Liver (tissue), 9 donors: ENCODE measurements around the gene ZNF142. TPM values are rescaled to one million over a fixed set of nuclear protein-coding genes. Genes with fewer than 3 reads are reported as not detected.

Source experiments
- DNase-seq: peaks from one replicate; pipeline ENCODE4 v3.0.0-alpha.2; 2017; ENCODE audit warnings: low spot score
- H3K27ac ChIP-seq, 2 donors: one replicate each; pipeline ENCODE4 v1.7.0; 2013; ENCODE audit warnings: inconsistent platforms in 2 of 2, low read length in 2 of 2, control low read depth in 1 of 2, low read depth in 1 of 2, mild to moderate bottlenecking in 1 of 2
- H3K27me3 ChIP-seq, 4 donors: one replicate each; pipeline versions ENCODE4 v1.6.1 to v1.7.0; 2013; ENCODE audit warnings: low read length in 3 of 4, inconsistent platforms in 1 of 4, mild to moderate bottlenecking in 1 of 4, moderate library complexity in 1 of 4; ENCODE audit not compliant: control insufficient read depth in 4 of 4, insufficient read depth in 4 of 4
- H3K36me3 ChIP-seq, 4 donors: one replicate each; pipeline versions ENCODE4 v1.6.1 to v1.7.0; 2013; ENCODE audit warnings: low read length in 3 of 4, mild to moderate bottlenecking in 3 of 4, low read depth in 1 of 4, moderate library complexity in 1 of 4; ENCODE audit not compliant: control insufficient read depth in 4 of 4, insufficient read depth in 3 of 4
- H3K4me1 ChIP-seq, 4 donors: one replicate each; pipeline versions ENCODE4 v1.6.1 to v1.7.0; 2013; ENCODE audit warnings: low read length in 3 of 4, mild to moderate bottlenecking in 3 of 4, moderate library complexity in 1 of 4; ENCODE audit not compliant: control insufficient read depth in 4 of 4, insufficient read depth in 4 of 4
- H3K4me3 ChIP-seq, 3 donors: one replicate each; pipeline versions ENCODE4 v1.6.1 to v1.7.0; 2013; ENCODE audit warnings: low read length in 3 of 3, control low read depth in 1 of 3, low read depth in 1 of 3, mild to moderate bottlenecking in 1 of 3
- H3K9ac ChIP-seq, 2 donors: one replicate each; pipeline ENCODE4 v1.7.0; 2013; ENCODE audit warnings: low read length in 2 of 2, mild to moderate bottlenecking in 2 of 2, moderate library complexity in 2 of 2, control low read depth in 1 of 2, low read depth in 1 of 2
- H3K9me3 ChIP-seq, 4 donors: one replicate each; pipeline versions ENCODE4 v1.6.1 to v1.7.0; 2013; ENCODE audit warnings: low read length in 3 of 4; ENCODE audit not compliant: control insufficient read depth in 4 of 4
- EGR1 ChIP-seq, 2 donors: IDR thresholded peaks; 2 replicates each; pipeline ENCODE4 v1.6.1; 2016 to 2018; ENCODE audit warnings: antibody characterized with exemption in 2 of 2, low read depth in 2 of 2
- FOXA1 ChIP-seq: IDR thresholded peaks from 2 replicates; pipeline ENCODE4 v1.6.1; 2016; ENCODE audit warnings: antibody characterized with exemption
- FOXA2 ChIP-seq: IDR thresholded peaks from 2 replicates; pipeline ENCODE4 v1.6.1; 2016; ENCODE audit warnings: antibody characterized with exemption
- HNF4A ChIP-seq, 2 donors: conservative IDR thresholded peaks; 2 replicates each; pipeline ENCODE4 v1.6.1; 2016; ENCODE audit warnings: antibody characterized with exemption in 2 of 2, mild to moderate bottlenecking in 2 of 2
- HNF4G ChIP-seq: IDR thresholded peaks from 2 replicates; pipeline ENCODE4 v1.6.1; 2016; ENCODE audit warnings: antibody characterized with exemption
- JUND ChIP-seq, 2 donors: IDR thresholded peaks; 2 replicates each; pipeline ENCODE4 v1.6.1; 2016; ENCODE audit warnings: antibody characterized with exemption in 2 of 2
- NR2F2 ChIP-seq: IDR thresholded peaks from 2 replicates; pipeline ENCODE4 v1.6.1; 2016; ENCODE audit warnings: antibody characterized with exemption
- RAD21 ChIP-seq, 2 donors: IDR thresholded peaks; 2 replicates each; pipeline ENCODE4 v1.6.1; 2016; ENCODE audit warnings: antibody characterized with exemption in 2 of 2, mild to moderate bottlenecking in 2 of 2
- RXRA ChIP-seq, 2 donors: IDR thresholded peaks; 2 replicates each; pipeline ENCODE4 v1.6.1; 2017 to 2018; ENCODE audit warnings: antibody characterized with exemption in 2 of 2, mild to moderate bottlenecking in 1 of 2
- SP1 ChIP-seq: IDR thresholded peaks from 2 replicates; pipeline ENCODE4 v1.6.1; 2018; ENCODE audit warnings: antibody characterized with exemption, mild to moderate bottlenecking
- YY1 ChIP-seq: IDR thresholded peaks from 2 replicates; pipeline ENCODE4 v1.6.1; 2016; ENCODE audit warnings: antibody characterized with exemption, mild to moderate bottlenecking
- WGBS: extraction: QIAGEN DNeasy Blood & Tissue Kit; methylation state at CpG from one replicate; pipeline ENCODE4 v1.1.7; 2013; 5-methylcytosine and 5-hydroxymethylcytosine counted together
- polyA plus RNA-seq, 2 donors: library from polyadenylated mRNA; stranded (reverse) in 1 of 2; unstranded in 1 of 2; fragments of 200-250 nt in 1 of 2; fragments of >200 nt in 1 of 2; fragmentation: Nextera tagmentation in 1 of 2; extraction: Ambion mirVana in 1 of 2; gene quantifications; one replicate each; pipeline versions ENCODE4 v1.2.1 to v1.2.3, GENCODE V29; 2013 to 2015
- total RNA-seq, 2 donors: library from RNA; depleted of rRNA; stranded (reverse); fragments of >200 nt; gene quantifications; one replicate each; pipeline ENCODE4 v1.2.3, GENCODE V29; 2014
- TF ChIP-seq, protein P1 (sequence below): IDR thresholded peaks from 2 replicates; pipeline ENCODE4 v1.6.1; 2016; ENCODE audit warnings: antibody characterized with exemption
- TF ChIP-seq, protein P2 (sequence below): IDR thresholded peaks from 2 replicates; pipeline ENCODE4 v1.6.1; 2016; ENCODE audit warnings: antibody characterized with exemption
- TF ChIP-seq, protein P3 (sequence below): fragments of 150-350 bp; IDR thresholded peaks from 2 replicates; pipeline ENCODE4 v1.5.1; 2017; ENCODE audit warnings: improper control_type of control experiment, low read depth, low read length; ENCODE audit not compliant: missing input control
- TF ChIP-seq, protein P4 (sequence below): IDR thresholded peaks from 2 replicates; pipeline ENCODE4 v1.6.1; 2016; ENCODE audit warnings: antibody characterized with exemption
- TF ChIP-seq, protein P5 (sequence below): IDR thresholded peaks from 2 replicates; pipeline ENCODE4 v1.6.1; 2016; ENCODE audit warnings: antibody characterized with exemption, mild to moderate bottlenecking
- donor health status: healthy.
- donor health status: healthy.
- donor health status: healthy.
- donor health status: healthy.
- donor health status: healthy.

ZNF142 gene
- total and polyA plus RNA-seq, 4 donors, result 2.2 to 7.4 (median 4.8) TPM

DNA sequence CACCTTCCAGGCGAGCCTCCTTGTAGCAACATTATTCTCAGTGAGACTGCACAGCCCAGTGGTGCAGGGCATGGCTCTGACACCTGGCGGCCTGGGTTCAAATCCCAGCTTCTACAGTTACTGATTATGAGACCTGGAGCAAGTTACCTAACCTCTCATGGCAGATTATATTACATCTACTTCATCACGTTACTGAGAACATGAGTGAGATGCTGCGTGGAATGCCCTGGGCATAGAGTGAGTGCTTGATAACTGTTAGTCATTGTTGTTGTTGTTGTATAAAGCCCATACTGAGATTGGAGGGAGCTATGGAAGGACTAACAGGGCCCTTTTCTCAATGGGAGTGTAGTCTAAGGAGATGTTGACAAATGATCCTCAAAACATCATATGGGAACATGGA, 33.1 kb downstream of the ZNF142 start:
- Histone ChIP-seq H3K9ac (no peak overlapping the region), H3K27ac (no peak overlapping the region), H3K4me3 (no peak overlapping the region), H3K4me1 (no peaks in the 10 kb centered on the region), H3K36me3 (no peaks in the 10 kb centered on the region), H3K9me3 (no peaks in the 10 kb centered on the region), H3K27me3 (no peaks in the 10 kb centered on the region)
- TF ChIP-seq EGR1 (IDR thresholded peaks at IDR 0.05; ENCODE audit: low read depth in 2 of 2), result no peak
- TF ChIP-seq FOXA2, result no peak
- TF ChIP-seq, protein P1, sequence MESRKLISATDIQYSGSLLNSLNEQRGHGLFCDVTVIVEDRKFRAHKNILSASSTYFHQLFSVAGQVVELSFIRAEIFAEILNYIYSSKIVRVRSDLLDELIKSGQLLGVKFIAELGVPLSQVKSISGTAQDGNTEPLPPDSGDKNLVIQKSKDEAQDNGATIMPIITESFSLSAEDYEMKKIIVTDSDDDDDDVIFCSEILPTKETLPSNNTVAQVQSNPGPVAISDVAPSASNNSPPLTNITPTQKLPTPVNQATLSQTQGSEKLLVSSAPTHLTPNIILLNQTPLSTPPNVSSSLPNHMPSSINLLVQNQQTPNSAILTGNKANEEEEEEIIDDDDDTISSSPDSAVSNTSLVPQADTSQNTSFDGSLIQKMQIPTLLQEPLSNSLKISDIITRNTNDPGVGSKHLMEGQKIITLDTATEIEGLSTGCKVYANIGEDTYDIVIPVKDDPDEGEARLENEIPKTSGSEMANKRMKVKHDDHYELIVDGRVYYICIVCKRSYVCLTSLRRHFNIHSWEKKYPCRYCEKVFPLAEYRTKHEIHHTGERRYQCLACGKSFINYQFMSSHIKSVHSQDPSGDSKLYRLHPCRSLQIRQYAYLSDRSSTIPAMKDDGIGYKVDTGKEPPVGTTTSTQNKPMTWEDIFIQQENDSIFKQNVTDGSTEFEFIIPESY, result no peak
- TF ChIP-seq YY1, result no peak
- TF ChIP-seq HNF4A (conservative IDR thresholded peaks at IDR 0.05), result no peak
- TF ChIP-seq JUND (IDR thresholded peaks at IDR 0.05), result no peak
- TF ChIP-seq RXRA (IDR thresholded peaks at IDR 0.05), result no peak
- TF ChIP-seq, protein P2, sequence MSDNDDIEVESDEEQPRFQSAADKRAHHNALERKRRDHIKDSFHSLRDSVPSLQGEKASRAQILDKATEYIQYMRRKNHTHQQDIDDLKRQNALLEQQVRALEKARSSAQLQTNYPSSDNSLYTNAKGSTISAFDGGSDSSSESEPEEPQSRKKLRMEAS, result no peak
- no peak for TF ChIP-seq HNF4G
- no peak for TF ChIP-seq RAD21 (IDR thresholded peaks at IDR 0.05)
- no peak for TF ChIP-seq NR2F2
- TF ChIP-seq, protein P3, sequence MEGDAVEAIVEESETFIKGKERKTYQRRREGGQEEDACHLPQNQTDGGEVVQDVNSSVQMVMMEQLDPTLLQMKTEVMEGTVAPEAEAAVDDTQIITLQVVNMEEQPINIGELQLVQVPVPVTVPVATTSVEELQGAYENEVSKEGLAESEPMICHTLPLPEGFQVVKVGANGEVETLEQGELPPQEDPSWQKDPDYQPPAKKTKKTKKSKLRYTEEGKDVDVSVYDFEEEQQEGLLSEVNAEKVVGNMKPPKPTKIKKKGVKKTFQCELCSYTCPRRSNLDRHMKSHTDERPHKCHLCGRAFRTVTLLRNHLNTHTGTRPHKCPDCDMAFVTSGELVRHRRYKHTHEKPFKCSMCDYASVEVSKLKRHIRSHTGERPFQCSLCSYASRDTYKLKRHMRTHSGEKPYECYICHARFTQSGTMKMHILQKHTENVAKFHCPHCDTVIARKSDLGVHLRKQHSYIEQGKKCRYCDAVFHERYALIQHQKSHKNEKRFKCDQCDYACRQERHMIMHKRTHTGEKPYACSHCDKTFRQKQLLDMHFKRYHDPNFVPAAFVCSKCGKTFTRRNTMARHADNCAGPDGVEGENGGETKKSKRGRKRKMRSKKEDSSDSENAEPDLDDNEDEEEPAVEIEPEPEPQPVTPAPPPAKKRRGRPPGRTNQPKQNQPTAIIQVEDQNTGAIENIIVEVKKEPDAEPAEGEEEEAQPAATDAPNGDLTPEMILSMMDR, result no peak
- TF ChIP-seq, protein P4, sequence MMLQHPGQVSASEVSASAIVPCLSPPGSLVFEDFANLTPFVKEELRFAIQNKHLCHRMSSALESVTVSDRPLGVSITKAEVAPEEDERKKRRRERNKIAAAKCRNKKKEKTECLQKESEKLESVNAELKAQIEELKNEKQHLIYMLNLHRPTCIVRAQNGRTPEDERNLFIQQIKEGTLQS, result no peak
- TF ChIP-seq FOXA1, result no peak
- WGBS, result 91% methylated on average over 4 of the region's 4 CpGs
- DNase-seq, result no peak

DNA sequence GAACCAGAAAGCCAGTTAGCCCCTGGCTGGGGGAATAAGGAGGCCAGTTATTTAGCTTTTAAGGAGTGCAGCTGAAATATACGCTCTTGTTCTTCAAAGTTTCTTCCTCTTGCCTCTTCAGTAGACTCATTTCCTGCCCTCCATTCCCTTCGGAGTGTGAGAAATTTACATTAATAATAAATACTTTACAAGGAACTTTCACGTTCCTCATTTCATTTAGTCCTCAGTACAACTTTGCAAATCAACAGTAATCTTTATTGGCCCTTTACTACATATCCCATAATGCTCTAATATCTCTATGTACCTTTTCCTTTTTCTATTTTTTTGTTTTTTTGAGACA, 36.1 kb downstream of the ZNF142 start:
- H3K9ac ChIP-seq, result no peak overlapping the region
- 71% methylated on average over 3 of the region's 3 CpGs for WGBS
- H3K27ac ChIP-seq, result no peak overlapping the region
- no peaks in the 10 kb centered on the region for H3K36me3 ChIP-seq
- H3K9me3 ChIP-seq, result no peaks in the 10 kb centered on the region
- H3K4me1 ChIP-seq, result no peaks in the 10 kb centered on the region
- H3K4me3 ChIP-seq, result no peak overlapping the region
- DNase-seq, result no peak
- TF ChIP-seq SP1 (no peak), FOXA1 (no peak)
- TF ChIP-seq, protein P5, sequence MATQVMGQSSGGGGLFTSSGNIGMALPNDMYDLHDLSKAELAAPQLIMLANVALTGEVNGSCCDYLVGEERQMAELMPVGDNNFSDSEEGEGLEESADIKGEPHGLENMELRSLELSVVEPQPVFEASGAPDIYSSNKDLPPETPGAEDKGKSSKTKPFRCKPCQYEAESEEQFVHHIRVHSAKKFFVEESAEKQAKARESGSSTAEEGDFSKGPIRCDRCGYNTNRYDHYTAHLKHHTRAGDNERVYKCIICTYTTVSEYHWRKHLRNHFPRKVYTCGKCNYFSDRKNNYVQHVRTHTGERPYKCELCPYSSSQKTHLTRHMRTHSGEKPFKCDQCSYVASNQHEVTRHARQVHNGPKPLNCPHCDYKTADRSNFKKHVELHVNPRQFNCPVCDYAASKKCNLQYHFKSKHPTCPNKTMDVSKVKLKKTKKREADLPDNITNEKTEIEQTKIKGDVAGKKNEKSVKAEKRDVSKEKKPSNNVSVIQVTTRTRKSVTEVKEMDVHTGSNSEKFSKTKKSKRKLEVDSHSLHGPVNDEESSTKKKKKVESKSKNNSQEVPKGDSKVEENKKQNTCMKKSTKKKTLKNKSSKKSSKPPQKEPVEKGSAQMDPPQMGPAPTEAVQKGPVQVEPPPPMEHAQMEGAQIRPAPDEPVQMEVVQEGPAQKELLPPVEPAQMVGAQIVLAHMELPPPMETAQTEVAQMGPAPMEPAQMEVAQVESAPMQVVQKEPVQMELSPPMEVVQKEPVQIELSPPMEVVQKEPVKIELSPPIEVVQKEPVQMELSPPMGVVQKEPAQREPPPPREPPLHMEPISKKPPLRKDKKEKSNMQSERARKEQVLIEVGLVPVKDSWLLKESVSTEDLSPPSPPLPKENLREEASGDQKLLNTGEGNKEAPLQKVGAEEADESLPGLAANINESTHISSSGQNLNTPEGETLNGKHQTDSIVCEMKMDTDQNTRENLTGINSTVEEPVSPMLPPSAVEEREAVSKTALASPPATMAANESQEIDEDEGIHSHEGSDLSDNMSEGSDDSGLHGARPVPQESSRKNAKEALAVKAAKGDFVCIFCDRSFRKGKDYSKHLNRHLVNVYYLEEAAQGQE, result no peak
- no peaks in the 10 kb centered on the region for H3K27me3 ChIP-seq
